Right forelimb (tissue), 1 donor: ENCODE results near the gene GDPD4.

Source experiments
- DNase-seq: peaks from one replicate; pipeline ENCODE4 v3.0.0-alpha.2; 2018

GDPD4 gene

DNA sequence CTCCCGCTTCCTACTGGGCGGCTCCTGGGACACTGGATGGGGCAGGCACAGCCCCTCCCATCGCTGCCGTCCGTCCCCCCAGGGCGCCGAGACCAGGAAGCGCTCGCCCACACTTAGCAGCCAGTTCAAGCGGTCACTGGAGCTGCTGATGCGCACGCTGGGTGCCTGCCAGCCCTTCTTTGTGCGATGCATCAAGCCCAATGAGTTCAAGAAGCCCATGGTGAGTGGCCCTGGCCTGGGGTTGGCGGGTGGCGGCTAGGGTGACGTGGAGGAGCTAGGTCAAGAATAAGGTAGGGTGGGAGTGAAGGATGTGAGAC, 128.9 kb downstream of the GDPD4 start:
- no peak for DNase-seq

DNA sequence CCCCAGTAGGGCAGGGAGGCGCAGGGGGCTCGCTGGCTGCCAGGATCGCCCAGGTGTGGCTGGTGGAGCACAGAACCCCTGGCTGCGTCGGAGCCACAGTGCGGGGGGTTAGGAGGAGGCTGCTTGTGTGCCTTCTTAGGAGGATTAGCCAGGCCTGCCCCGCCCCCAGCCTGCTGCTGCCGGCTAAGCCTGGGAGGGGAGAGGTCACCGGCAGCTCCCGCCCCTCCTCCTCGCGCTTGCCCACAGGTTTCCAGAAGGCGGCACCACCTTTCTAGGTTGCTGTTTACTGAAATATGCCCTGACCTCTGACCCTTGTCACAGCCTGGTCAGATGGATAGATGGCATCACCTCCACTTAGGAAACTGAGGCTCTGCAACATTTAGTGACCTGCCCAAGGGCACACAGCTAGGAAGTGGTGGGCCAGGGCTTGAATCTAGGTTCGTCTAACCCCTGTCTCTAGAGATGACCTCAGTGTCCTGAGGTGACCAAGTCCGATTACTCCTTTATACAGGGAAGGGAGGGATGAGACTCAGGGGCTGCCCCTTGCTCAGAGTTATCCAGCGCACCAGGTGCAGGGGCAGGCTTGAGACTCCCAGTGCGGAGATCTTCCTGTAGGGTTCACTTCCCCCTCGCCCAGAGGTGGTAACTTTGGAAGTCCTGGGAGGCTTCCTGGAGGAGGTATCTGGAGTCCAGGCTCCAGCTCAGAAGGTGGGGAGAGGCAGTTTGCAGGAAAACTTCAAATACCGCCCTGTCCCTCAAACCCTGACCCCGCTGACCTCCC, 129.4 kb downstream of the GDPD4 start:
- no peak for DNase-seq

DNA sequence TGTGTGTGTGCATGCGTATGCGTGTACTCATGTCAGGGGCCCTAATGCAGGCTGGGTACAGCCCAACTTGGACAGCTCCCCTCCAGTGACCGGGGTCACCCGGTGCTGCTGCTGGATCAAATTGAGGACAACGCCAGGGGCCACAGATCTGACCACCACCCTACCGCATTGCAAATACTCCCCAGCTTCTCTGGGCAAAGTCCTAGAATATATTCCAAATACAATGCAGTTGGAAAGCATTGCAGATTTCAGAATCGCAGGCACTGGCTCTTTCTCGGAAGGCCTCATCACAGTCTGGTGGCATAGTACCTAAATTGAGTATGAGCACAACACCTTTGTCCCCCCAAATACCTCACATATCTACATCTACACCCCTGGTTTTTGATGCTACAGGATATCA, 130.2 kb downstream of the GDPD4 start:
- DNase-seq, result no peak

DNA sequence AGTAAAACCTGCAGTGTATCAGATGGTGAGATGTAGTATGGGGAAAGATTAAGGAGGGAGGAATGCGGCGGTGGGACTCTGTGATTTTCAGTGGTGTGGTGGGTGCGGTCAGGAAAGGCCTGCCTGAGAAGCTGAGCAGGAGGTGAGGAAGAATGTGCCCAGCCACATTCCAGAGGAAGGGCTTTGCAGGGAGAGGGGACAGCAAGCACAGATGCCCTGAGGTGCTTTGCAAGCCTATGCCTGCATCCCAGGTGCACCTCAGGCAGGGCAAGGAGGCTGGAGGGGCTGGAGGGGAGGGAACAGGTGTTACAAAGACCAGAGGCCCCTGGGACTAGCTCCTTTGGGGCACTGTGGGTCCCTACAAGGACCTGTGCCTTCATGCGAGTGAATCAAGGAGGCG, 131.4 kb downstream of the GDPD4 start:
- DNase-seq, result no peak

DNA sequence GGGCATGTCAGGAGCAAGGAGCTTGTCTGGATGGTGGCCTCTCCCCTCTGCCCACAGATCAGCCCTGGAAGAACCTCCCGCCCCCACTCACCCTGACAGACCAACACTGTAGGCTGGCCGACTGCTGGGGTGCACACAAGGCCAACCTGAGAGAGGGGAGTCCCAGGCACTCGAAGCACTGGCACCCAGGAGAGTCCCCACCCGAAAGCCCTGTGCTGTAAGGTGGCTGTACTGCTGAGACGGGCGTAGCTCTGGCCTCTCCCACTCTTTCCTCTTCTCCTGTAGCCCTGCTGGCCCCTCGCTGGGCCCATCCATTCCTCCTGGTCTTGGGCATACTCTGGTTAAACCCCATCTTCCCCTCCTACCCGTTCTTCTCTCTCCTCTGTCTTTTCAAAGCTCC, 133.7 kb downstream of the GDPD4 start:
- DNase-seq, result no peak

DNA sequence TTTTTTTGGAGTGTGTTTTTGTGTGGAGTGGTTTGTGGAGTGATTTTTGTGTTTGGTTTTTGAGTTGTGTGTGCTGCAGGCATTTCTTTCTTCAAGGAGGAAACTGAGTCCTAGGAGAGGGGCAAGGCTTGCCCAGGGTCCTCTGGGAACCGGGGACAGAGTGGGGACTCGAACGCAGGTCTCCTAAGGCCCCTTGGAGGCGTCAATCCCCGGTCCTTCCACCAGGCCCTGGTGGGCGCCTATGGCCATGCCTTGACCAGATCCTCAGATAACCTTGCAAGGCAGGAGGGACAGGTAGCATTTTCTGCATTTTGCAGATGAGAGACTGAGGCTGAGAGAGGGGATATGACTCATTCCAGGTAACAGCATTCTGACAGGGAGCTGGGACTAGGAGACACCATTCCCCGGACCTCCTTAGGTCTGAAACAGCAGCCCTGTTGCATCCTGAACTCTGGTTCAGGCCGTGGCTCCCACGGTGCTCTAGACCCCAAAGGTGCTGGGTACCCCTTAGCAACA, 134.3 kb downstream of the GDPD4 start:
- no peak for DNase-seq
